ENCODE measurements around the gene ZNF217.
"Not testable (repeated sequence)": the region's sequence is repeated elsewhere in the genome, so short reads cannot be mapped to it uniquely, and the experiment has no call there.

ZNF217 gene

DNA sequence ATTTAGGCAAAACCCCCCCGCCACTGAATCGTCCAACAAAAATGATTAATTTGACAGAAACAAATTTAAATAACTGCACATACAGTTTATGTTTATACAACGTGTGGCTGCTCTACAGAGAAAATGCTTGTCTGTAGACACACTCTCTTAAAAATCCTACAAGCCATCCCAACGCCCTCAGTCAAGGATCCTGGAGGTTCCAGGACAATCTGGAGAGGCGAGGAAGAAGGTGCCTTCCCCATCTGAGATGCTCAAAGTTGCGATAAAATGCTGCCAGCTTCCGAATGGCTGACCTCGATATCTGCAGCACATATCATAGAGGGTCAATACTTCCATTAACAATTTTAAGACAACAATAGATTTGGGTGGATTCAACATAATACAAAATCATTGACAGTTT, 25.3 kb downstream of the ZNF217 start:
- DNase-seq (ENCODE audit: low read depth in 2 of 2), result no peak

DNA sequence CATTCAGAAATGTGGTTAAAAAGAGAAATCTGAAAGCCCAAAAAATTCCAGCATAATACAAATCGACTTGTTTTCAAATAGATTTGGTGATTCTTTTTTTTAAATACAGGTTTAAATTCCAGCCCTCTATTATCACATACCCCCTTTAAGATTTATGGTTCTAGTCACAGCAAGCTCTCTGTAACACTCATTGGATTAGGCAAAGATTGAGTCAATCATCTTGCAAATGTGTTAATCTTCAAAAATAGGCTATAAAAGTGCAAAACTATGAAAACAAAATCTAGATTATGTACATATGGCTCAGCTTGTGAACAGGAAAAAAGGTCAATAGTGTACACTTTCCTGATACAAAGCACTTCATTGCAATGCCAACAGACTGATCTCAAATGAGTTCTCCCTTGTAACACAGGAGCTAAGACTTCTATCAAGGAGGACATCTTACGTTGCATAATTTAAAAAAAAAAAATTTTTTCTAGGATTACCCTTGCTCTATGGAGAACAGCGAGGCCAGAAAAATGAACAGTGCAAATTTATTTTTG, 26.2 kb downstream of the ZNF217 start:
- DNase-seq (ENCODE audit: low read depth in 2 of 2), result no peak

DNA sequence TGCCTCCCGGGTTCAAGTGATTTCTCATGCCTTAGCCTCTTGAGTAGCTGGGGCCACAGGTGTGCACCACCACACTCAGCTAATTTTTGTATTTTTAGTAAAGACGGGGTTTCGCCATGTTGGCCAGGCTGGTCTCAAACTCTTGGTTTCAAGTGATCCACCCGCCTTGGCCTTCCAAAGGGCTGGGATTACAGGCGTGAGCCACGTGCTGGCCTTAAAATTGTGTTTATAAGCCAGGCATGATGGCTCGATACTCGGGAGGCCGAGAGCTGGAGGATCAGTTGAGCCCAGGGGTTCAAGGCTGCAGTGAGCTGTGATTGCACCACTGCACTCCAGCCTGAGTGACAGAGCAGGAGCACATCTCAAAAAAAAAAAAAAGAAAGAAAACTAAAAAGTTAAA, 27.0 kb downstream of the ZNF217 start:
- not testable (repeated sequence) for DNase-seq (ENCODE audit: low read depth in 2 of 2)

DNA sequence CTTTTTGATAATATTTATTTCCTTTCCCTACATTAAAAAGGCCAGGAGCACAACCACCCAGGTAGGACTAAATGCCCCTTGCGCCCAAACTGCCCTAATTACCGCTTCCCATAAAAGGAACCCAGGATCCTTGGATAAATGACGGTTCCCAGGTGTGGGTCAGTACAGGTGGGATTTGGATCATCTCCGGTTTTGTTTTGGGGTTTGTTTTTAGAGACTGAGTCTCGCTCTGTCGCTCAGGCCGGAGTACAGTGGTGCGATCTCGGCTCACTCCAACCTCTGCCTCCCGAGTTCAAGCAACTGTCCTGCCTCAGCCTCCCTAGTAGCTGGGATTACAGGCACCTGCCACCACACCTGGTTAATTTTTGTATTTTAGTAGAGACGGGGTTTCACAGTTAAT, 28.4 kb downstream of the ZNF217 start:
- no peak for DNase-seq (ENCODE audit: low read depth in 2 of 2)

DNA sequence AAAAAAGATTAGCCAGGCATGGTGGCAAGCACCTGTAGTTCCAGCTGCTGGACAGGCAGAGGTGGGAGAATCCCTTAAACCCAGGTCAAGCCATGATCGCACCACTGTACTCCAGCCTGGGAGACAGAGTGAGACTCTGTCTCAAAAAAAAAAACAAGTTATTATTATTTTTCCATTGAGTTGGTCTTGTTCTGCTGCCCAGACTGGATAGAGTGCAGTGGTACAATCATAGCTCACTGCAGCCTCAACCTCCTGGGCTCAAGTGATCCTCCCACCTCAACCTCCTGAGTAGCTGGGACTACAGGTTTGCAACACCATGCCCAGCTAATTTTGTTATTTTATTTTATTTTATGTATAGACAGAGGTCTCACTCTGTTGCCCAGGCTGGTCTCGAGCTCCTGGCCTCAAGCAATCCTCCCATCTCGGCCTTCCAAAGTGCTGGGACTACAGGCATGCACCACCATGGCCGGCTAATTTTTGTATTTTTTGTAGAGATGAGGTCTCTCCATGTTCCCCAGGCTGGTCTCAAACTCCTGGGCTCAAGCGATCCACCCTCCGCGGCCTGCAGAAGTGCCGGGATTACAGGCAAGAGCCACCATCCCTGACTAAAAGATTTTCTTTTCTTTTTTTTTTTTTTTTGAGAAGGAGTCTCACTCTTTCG, 31.4 kb downstream of the ZNF217 start:
- not testable (repeated sequence) for DNase-seq (ENCODE audit: low read depth in 2 of 2)

DNA sequence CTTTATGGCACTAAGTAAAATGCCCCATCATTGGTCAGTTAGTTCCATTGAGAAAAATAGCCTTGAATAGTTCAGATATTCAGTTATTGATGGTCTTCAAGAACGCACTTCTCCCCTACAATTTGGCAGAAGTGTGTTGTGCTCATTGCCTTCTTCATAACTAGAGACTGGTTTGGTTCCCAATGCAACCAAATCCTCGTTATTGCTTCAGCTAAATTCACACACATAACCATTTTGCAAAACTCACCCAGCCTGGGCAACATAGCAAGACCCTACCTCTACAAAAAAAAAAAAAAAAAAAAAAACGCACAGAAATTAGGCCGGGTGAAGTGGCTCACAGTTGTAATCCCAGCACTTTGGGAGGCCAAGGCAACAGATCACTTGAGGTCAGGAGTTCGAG, 32.1 kb downstream of the ZNF217 start:
- DNase-seq (ENCODE audit: low read depth in 2 of 2), result no peak

DNA sequence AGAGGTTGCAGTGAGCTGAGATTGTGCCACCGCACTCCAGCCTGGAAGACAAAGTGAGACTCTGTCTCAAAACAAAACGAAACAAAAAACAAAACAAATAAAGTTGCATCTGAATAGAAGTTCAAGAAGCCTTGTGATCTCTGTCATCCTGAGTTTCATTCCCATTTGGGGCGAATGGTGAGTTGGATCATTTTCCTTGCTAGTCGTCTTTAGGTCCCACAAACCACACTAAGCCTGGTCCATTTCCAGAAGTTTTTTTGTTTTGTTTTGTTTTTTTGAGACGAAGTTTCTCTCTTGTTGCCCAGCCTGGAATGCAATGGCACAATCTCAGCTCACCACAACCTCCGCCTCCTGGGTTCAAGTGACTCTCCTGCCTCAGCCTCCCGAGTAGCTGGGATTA, 33.8 kb downstream of the ZNF217 start:
- DNase-seq (ENCODE audit: low read depth in 2 of 2), result no peak

DNA sequence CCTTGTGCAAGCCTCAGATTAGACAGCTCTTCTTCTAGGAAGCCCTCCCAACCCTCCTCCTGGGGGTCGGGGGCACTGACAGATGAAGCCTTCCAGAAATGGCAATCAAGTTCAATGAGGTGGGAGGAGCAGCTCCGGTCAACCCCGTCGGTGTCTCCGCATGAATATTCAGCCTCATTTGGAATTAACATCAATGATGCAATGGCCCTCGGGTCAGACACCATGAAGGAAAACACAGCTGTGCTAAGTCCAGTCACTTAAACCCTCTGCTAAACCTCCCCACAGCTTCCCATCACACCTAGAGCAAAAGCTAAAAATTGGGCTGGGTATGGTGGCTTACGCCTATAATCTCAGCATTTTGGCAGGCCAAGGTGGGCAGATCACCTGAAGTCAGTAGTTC, 36.5 kb downstream of the ZNF217 start:
- DNase-seq (ENCODE audit: low read depth in 2 of 2), result no peak

DNA sequence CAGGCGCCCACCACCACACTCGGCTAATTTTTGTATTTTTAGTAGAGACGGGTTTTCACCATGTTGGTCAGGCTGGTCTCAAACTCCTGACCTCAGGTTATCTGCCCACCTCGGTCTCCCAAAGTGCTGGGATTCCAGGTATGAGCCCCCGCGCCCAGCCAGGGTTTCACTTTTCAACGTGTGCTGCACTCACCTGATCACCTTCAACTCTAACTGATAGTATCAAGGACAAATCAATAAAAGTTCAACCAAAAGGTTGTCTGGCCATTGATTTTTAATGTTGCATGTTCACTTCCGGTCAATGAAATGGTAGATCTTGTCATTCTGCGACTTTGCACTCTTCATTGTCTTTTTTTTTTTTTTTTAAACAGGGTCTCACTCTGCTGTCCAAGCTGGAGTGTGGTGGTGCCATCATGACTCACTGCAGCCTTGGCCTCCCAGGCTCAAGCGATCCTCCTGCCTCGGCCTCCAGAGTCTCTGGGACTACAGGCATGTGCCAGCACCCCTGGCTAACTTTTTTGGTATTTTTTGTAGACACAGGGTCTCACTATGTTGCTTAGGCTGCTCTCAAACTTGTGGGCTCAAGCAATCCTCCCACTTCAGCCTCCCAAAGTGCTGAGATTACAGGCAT, 37.3 kb downstream of the ZNF217 start:
- no peak for DNase-seq (ENCODE audit: low read depth in 2 of 2)

DNA sequence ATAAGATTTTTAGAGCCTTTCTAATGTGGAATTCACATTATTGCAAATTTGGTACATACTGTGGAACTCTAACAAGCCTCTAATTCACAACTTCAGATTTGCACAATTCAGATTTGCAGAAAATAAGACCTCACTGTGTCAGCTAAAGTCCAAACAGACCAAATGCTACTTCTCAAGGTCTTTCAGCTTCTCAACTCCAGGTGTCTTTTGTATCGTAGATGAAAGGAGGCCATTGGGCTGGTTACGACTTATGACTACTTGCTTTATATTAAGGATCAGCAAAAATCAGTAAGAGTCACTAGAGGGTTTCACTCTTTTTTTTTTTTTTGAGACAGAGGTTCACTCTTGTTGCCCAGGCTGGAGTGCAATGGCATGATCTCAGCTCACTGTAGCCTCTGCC, 37.8 kb downstream of the ZNF217 start:
- no peak for DNase-seq (ENCODE audit: low read depth in 2 of 2)

DNA sequence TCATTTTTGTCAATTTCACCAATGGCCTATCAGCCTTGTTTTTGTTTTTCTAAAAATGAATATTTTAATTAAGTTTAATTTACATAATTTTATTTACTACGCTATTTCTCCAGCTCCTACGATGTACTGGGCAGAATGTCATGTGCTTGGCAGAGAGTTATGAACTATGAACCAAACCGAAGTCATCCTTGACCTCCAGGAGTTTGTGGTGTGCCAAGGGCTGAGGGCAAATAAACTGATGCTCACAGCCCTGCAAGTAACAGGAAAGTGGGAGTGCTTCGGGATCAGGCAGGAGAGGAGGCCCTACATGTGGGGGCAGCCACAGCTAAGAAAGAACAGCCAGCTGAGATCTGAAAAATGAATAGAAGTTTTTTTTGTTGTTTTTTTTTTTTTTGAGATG, 38.6 kb downstream of the ZNF217 start:
- no peak for DNase-seq (ENCODE audit: low read depth in 2 of 2)

DNA sequence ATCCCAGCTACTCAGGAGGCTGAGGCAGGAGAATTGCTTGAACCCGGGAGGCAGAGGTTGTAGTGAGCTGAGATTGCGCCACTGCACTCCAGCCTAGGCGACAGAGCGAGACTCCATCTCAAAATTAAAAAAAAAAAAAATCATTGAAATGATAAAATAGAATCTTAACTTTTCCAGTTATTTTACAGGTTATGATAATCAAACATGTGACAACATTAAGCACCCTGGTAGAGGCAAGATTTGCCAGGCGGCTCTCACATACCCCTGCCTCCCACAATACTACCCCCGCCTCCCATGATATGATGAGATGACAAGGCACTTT, 41.1 kb downstream of the ZNF217 start:
- not testable (repeated sequence) for DNase-seq (ENCODE audit: low read depth in 2 of 2)

DNA sequence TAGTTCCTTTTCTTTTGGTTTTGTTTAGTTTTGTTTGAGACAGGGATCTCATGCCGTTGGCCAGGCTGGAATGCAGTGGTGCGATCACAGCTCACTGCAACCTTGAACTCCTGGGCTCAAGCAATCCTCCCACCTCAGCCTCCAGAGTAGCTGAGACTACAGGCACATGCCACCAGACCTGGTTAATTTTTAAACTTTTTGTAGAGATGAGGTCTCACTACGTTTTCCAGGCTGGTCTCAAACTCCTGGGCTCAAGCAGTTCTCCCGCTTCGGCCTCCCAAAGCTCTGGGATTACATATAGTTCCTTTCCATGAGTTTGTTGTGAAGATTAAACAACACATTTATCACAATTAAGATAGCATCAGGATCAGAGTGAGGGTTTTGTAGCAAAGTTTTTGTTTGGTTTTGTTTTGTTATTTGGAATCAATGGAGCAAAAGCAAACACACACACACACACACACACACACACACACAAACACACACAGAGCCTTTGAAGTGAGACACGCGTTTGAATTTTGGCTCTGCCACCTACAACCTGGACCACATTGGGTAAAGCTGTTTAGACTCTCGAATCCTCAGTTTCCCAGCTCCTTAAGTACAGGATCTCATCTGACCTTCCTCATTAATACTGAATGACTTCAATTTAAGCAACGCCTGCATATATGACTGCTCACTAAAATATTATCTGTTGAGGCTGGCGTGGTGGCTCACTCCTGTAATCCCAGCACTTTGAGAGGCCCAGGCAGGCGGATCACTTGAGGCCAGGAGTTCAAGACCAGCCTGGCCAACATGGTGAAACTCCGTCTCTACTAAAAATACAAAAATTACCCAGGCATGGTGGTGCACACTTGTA, 41.7 kb downstream of the ZNF217 start:
- DNase-seq (ENCODE audit: low read depth in 2 of 2), result not testable (repeated sequence)

DNA sequence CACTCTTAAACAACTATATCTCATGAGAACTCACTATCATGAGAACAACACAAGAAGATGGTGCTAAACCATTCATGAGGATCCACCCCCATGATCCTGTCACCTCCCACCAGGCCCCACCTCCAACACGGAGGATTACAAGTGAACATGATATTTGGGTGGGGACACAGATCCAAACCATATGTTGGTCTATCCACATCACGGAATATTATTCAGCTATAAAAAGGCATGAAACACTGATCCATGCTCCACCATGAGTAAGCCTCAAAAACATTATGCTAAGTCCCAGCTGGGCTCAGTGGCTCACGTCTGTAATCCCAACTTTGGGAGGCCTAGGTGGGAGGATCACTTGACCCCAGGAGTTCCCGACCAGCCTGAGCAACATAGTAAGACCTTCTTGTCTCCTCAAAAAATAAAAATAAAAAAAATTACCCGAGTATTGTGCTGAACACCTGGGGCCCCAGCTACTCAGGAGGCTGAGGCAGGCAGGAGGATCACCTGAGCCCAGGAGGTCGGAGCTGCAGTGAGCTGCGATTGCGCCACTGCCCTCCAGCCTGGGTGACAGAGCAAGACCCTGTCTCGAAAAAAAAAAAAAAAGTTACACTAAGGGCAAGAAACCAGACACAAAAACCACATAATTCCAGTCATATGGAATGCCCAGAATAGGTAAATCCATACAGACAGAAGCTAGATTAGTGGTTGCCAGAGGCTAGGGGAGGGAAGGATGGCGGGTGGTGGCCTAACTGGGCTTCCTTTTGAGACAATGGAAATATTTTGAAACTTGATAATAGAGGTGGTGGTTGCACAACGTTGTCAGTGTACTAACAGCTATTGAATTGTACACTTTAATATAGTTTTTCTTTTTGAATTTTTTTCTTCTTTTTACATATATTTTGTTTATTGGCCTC, 43.1 kb downstream of the ZNF217 start:
- DNase-seq (ENCODE audit: low read depth in 2 of 2), result no peak

DNA sequence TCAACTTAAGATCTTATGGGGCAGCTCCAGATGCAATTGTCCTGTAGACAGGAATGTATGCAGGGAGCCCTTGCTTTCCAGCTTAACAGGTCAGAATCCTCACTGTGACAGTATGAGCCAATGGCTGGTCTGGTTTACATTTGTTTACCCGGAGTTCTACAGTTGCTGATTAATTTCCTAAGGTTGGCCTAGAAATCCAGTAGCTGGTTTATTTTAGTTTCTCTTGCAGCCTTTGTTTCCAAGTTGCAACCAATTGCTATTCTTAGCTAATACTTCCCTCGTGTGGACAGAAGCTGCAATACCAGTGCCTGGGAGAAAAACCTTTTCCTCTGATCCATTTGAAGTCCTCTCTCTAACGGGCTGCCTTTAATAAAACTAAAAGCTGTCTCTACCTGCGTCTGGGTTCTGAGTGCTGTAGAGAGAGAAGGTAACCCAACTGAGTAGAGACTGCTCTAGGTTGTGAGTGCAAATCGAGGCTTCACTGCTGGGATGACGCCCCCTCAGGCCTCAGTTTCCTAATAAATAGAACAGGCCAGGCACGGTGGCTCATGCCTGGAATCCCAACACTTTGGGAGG, 45.9 kb downstream of the ZNF217 start:
- DNase-seq (ENCODE audit: low read depth in 2 of 2), result peak in 1 of 2 donors; percentile 30

DNA sequence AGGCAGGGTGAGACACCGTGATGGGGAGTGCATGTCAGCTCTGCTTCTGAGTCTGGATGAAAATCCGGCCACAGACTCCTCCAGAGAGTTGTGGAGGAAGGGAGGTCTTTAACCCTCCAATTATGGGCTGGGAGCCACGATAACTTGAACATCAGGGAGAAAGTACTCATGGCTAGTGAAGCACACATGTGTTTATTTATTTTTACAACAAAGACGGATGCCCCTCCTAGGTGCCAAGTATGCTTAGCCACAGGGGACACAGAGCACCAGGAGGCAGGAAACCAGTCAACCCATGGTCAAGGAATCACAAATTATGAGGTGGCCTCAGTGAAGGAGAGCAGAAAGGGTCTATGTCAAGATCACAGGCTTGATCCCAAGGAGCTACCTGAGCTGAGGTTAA, 54.1 kb downstream of the ZNF217 start:
- DNase-seq (ENCODE audit: low read depth in 2 of 2), result no peak

DNA sequence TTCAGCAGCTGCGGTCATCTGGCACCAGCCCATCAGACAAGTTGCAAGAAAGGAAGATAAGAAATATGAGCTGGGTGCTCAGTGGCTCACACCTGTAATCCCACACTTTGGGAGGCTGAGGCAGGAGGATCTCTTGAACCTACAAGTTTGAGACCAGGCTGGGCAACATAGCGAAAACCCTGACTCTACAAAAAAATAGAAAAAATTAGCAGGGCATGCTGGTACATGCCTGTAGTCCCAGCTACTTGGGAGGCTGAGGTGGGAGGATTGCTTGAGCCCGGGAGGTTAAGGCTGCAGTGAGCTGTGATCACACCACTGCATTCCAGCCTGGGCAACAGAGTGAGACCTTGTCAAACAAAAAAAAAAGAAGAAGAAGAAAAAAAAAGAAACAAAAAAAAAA, 57.3 kb downstream of the ZNF217 start:
- not testable (repeated sequence) for DNase-seq (ENCODE audit: low read depth in 2 of 2)

DNA sequence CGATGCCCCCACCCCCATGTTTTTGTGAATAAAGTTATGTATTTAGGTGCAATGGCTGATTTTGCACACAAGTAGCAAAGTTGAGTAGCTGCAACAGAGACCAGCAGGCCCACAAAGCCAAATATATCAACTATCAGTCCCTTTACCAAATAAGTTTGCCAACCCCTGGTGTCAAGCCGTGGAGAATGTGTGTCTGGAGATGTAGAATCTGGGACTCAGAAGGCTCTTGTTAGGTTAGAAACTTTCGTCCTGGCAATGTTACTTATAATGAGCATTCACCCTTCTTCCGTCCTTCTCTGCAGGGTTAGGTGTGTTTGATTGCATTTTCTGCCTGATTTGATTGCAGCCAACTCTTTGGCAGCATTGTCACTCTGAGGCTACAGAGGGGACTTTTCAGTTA, 57.8 kb downstream of the ZNF217 start:
- no peak for DNase-seq (ENCODE audit: low read depth in 2 of 2)

DNA sequence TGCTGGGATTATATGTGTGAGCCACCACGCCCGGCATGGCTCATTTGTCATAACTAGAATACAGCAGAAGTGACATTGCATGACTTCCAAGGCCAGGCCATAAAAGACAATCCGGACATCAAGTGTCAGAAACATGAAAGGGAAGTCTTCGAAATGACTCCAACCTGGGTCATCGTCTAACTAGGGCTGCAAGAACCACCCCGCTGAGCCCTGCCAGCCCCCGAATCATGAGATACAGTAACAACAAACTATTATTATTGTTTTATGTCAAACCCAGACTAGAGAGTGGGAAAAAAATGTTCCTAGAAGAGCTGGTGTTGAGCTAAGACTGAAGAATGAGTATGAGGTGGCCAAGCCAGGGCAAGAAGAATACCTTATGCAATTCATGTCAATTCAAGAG, 59.6 kb downstream of the ZNF217 start:
- no peak for DNase-seq (ENCODE audit: low read depth in 2 of 2)

DNA sequence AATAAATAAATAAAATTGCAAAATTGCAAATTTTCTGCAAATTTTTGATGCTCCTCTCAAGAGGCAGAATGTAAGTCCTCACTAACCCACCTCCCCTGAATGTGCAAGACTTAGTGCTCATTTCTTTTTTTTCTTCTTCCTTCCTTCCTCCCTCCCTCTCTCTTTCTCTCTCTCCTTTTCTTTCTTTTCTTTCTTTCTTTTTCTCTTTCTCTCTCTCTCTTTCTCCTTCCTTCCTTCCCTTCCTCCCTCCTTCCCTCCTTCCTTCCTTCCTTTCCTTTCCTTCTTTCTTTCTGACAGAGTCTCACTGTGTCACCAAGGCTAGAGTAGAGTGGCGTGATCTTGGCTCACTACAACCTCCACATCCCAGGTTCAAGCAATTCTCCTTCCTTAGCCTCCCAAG, 60.1 kb downstream of the ZNF217 start:
- no peak for DNase-seq (ENCODE audit: low read depth in 2 of 2)

DNA sequence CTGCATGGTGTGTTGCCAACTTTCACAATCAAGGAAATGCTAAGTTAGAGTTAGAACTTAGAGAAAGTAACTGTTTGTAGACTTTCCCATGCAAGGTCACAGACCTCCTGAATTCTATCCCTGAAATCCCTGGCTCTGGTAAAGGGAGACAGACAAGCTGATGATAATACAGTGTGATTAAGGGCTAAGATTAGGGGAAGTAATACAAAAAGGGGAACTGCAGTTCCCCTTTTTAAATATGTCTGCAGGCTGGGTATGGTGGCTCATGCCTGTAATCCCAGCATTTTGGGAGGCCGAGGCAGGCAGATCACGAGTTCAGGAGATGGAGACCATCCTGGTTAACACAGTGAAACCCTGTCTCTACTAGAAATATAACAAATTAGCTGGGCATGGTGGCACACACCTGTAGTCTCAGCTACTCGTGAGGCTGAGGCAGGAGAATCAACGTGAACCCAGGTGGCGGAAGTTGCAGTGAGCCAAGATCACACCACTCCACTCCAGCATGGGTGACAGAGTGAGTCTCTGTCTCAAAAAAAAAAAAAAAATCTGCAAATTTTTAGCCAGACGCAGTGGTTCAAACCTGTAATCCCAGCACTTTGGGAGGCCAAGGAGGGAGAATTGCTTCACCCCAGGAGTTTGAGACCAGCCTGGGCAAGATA, 60.9 kb downstream of the ZNF217 start:
- DNase-seq (ENCODE audit: low read depth in 2 of 2), result not testable (repeated sequence)

All from stimulated activated CD4-positive, alpha-beta T cell treated with anti-CD3 and anti-CD28 coated beads, Interleukin-15, amount 100 ng/mL, for 48 hours (primary cell).